DOHH2 (cell line): ENCODE data around the gene SEMA5A.

Experiments used
- EZH2phosphoT487 ChIP-seq: fragments of 200-600 bp; sonication (generic); IDR thresholded peaks from 2 replicates; pipeline ENCODE4 v1.6.1; 2017; ENCODE audit warnings: borderline replicate concordance, mild to moderate bottlenecking, antibody characterized with exemption, low read length, moderate library complexity, mixed read lengths
- TF ChIP-seq, protein P1 (sequence below): fragments of 200-600 bp; sonication (generic); IDR thresholded peaks from one replicate; pipeline ENCODE4 v1.5.1; 2014; ENCODE audit warnings: antibody characterized with exemption, mild to moderate bottlenecking, low read depth, low read length; ENCODE audit not compliant: poor library complexity, severe bottlenecking

DNA sequence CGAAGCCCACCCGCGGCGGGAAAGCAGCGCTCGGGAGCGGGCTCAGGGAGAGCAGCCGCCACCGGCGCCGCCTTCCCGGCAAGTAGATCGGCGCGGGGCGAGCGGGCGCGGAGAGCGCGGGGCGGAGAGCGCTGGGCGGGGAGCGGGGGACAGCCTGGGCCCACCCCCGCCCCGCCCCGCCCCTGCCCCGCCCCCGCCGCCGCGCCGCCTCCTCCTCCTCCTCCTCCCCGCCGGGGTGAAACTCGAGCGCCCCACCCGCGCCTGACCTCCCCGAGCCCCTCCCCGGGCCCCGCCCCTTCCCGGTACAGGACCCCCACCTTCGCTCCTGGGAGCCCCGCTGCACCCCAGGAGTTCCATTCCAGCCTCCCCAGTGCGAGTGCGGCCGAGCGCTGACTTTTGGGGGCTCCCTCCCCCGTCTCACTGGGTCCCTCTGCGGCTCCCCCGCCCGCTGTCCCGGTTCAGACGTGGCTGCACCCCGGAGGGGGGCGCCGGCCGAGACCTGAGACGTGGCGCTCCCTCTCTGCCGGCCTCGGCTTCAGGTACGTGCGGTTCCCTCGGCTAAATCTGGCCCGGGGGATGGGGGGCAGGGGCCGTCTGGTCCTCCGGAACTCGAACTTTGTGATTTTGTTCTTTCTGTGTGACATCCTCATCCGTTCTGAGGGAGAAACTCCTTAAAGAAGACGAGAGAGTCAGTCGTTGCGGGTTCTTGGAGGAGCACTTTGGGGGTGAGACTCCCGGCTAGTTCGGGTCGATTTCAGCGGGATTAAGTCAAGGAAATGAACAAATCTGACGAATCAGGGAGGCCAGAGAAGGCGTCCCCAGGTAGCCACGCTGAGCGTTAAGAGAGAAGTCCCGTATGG, at the start of gene SEMA5A:
- TF ChIP-seq, protein P1, sequence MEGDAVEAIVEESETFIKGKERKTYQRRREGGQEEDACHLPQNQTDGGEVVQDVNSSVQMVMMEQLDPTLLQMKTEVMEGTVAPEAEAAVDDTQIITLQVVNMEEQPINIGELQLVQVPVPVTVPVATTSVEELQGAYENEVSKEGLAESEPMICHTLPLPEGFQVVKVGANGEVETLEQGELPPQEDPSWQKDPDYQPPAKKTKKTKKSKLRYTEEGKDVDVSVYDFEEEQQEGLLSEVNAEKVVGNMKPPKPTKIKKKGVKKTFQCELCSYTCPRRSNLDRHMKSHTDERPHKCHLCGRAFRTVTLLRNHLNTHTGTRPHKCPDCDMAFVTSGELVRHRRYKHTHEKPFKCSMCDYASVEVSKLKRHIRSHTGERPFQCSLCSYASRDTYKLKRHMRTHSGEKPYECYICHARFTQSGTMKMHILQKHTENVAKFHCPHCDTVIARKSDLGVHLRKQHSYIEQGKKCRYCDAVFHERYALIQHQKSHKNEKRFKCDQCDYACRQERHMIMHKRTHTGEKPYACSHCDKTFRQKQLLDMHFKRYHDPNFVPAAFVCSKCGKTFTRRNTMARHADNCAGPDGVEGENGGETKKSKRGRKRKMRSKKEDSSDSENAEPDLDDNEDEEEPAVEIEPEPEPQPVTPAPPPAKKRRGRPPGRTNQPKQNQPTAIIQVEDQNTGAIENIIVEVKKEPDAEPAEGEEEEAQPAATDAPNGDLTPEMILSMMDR, result no peak
- TF ChIP-seq EZH2phosphoT487, result no peak
